GM12878 (cell line): ENCODE results near the gene CC2D1A. TPM values are rescaled to one million over a fixed set of nuclear protein-coding genes. Genes with fewer than 3 reads are reported as not detected.

ENCODE experiments used
- ATAC-seq: fragments of 200-7000 bp; cut with Tn5 transposase; 3 replicates; pipeline ENCODE4 v1.9.1; 2020; ENCODE audit warnings: mild to moderate bottlenecking, moderate library complexity
- BruUV-seq: library from RNA; stranded (reverse); fragments of 400-500 nt; replicated peaks from 2 replicates; lab custom pipeline; 2021; lab: Mats Ljungman, UMichigan
- CTCF ChIA-PET: fragments of 300-600 bp; sonication (Branson Sonifier 250); formaldehyde crosslinking; extraction: SDS; loops from one replicate; lab custom pipeline; 2021; ENCODE audit warnings: inconsistent platforms; lab: Yijun Ruan, JAX
- POLR2A ChIA-PET: fragments of 350-600 bp; formaldehyde crosslinking; extraction: SDS; loops from one replicate; lab custom pipeline; 2021; ENCODE audit warnings: inconsistent platforms; lab: Charles Lee
- RAD21 ChIA-PET: fragments of 300-600 bp; sonication (Branson Sonifier 250); formaldehyde crosslinking; loops from one replicate; lab custom pipeline; 2023; ENCODE audit warnings: antibody characterized with exemption; ENCODE audit not compliant: unreplicated experiment; lab: Charles Lee
- SMC1A ChIA-PET: fragments of 300-600 bp; sonication (Branson Sonifier 250); formaldehyde crosslinking; loops from one replicate; lab custom pipeline; 2023; ENCODE audit not compliant: unreplicated experiment, uncharacterized antibody; lab: Charles Lee
- DNase-seq: peaks from one replicate; pipeline ENCODE4 v3.0.0-alpha.2; 2011; ENCODE audit warnings: low read depth, low spot score
- FAIRE-seq: peaks from 3 replicates; lab custom pipeline; 2011; peaks lifted over from hg19 to GRCh38; lab: Jason Lieb, UNC
- H2AFZ ChIP-seq: 2 replicates; pipeline ENCODE4 v1.6.0; 2011; ENCODE audit warnings: low read depth, low read length, control low read depth; ENCODE audit not compliant: control insufficient read depth
- H3K27ac ChIP-seq: 2 replicates; pipeline ENCODE4 v1.5.1; 2011; ENCODE audit warnings: control low read depth; ENCODE audit not compliant: control insufficient read depth, insufficient read depth
- H3K27me3 ChIP-seq, 2 experiments: replicated peaks in 1 of 2; 2 replicates each; pipeline versions ENCODE4 v1.6.0 to v1.6.1; 2011; ENCODE audit warnings: low read length in 1 of 2; ENCODE audit not compliant: control insufficient read depth in 2 of 2, insufficient read depth in 2 of 2
- H3K36me3 ChIP-seq, 2 experiments: 2 replicates each; pipeline ENCODE4 v1.5.1; 2011; ENCODE audit warnings: low read length in 1 of 2; ENCODE audit not compliant: control insufficient read depth in 2 of 2, insufficient read depth in 2 of 2
- H3K4me1 ChIP-seq: 2 replicates; pipeline ENCODE4 v1.6.1; 2011; ENCODE audit warnings: mild to moderate bottlenecking, low read length, moderate library complexity, mixed read lengths; ENCODE audit not compliant: control insufficient read depth, insufficient read depth
- H3K4me2 ChIP-seq: 2 replicates; pipeline ENCODE4 v1.6.0; 2011; ENCODE audit warnings: control low read depth; ENCODE audit not compliant: control insufficient read depth, insufficient read depth
- H3K4me3 ChIP-seq: fragments of 200-600 bp; sonication (generic); 2 replicates; pipeline ENCODE4 v1.5.1; 2016
- H3K79me2 ChIP-seq: 2 replicates; pipeline ENCODE4 v1.6.0; 2011; ENCODE audit warnings: low read length; ENCODE audit not compliant: control insufficient read depth, insufficient read depth
- H3K9ac ChIP-seq: 2 replicates; pipeline ENCODE4 v1.8.0; 2011; ENCODE audit warnings: low read length, control low read depth, mixed read lengths; ENCODE audit not compliant: control insufficient read depth, insufficient read depth
- H3K9me3 ChIP-seq: replicated peaks from 3 replicates; pipeline ENCODE4 v1.5.1; 2011; ENCODE audit warnings: mild to moderate bottlenecking, low read length; ENCODE audit not compliant: control insufficient read depth, insufficient read depth
- H4K20me1 ChIP-seq: 2 replicates; pipeline ENCODE4 v1.6.0; 2011; ENCODE audit not compliant: control insufficient read depth, insufficient read depth
- BCL11A ChIP-seq: IDR thresholded peaks from 2 replicates; pipeline ENCODE4 v1.6.1; 2011; ENCODE audit warnings: low read depth, low read length
- CHD1 ChIP-seq: IDR thresholded peaks from 2 replicates; pipeline ENCODE4 v1.6.1; 2012; ENCODE audit warnings: low read depth, low read length, improper control_type of control experiment
- DPF2 ChIP-seq: fragments of 450-650 bp; IDR thresholded peaks from 2 replicates; pipeline ENCODE4 v1.6.1; 2017; ENCODE audit warnings: mild to moderate bottlenecking
- ESRRA ChIP-seq: IDR thresholded peaks from 2 replicates; pipeline ENCODE4 v1.6.1; 2012; ENCODE audit warnings: mild to moderate bottlenecking, low read length, improper control_type of control experiment
- FOXK2 ChIP-seq: fragments of 450-650 bp; IDR thresholded peaks from 2 replicates; pipeline ENCODE4 v1.6.1; 2017; ENCODE audit warnings: mild to moderate bottlenecking, moderate library complexity
- HDGF ChIP-seq: fragments of 450-650 bp; IDR thresholded peaks from 2 replicates; pipeline ENCODE4 v1.6.1; 2016; ENCODE audit warnings: antibody characterized with exemption
- IKZF2 ChIP-seq, 2 experiments: fragments of 450-650 bp; IDR thresholded peaks; 2 replicates each; pipeline ENCODE4 v1.6.1; 2017; ENCODE audit warnings: mild to moderate bottlenecking in 2 of 2, moderate library complexity in 2 of 2
- MEF2B ChIP-seq: fragments of 450-650 bp; IDR thresholded peaks from 2 replicates; pipeline ENCODE4 v1.6.1; 2018; ENCODE audit warnings: mild to moderate bottlenecking, moderate library complexity; ENCODE audit not compliant: partially characterized antibody, poor library complexity, severe bottlenecking
- ZNF24 ChIP-seq: fragments of 450-650 bp; IDR thresholded peaks from 2 replicates; pipeline ENCODE4 v1.6.1; 2017; ENCODE audit warnings: antibody characterized with exemption, mild to moderate bottlenecking
- WGBS: methylation state at CpG from one replicate; pipeline ENCODE4 v1.1.6; 2016; ENCODE audit warnings: low lambda C conversion rate; ENCODE audit not compliant: insufficient replicate concordance, insufficient coverage; ENCODE audit errors: missing lambda C conversion rate; 5-methylcytosine and 5-hydroxymethylcytosine counted together
- in situ Hi-C: fragments of 300-500 bp; cut with MboI; formaldehyde crosslinking; loops from 9 replicates; pipeline ENCODE4 v1.14.3; 2018; ENCODE audit warnings: mixed read lengths
- intact Hi-C: fragments of 100-400 bp; cut with micrococcal nuclease; formaldehyde crosslinking; loops from one replicate; pipeline ENCODE4 v1.14.2; 2022; ENCODE audit not compliant: unreplicated experiment
- polyA plus RNA-seq, 11 experiments: library from polyadenylated mRNA; depleted of rRNA in 4 of 11; unstranded in 6 of 11; stranded (reverse) in 5 of 11; fragments of >200 nt; fragmentation: Nextera tagmentation in 4 of 11; fragmentation: Illumina TruSeq in 1 of 11; extraction: Ambion mirVana in 4 of 11; extraction: Trizol in 1 of 11; gene quantifications; 1 replicate in 1 of 11; 2 replicates in 10 of 11; pipeline versions ENCODE4 v1.2.1 to v1.2.3, GENCODE V29; 2011 to 2016; ENCODE audit warnings: inconsistent platforms in 2 of 11, missing spikeins in 2 of 11, low read depth in 1 of 11
- total RNA-seq, 4 experiments: library from RNA; depleted of rRNA in 3 of 4; stranded (reverse); fragments of >200 nt in 3 of 4; fragmentation: Illumina TruSeq in 1 of 4; extraction: Trizol in 1 of 4; gene quantifications; 2 replicates each; pipeline versions ENCODE4 v1.2.1 to v1.2.3, GENCODE V29; 2013 to 2021
- TF ChIP-seq, protein P1 (sequence below): fragments of 450-650 bp; formaldehyde crosslinking; IDR thresholded peaks from 2 replicates; pipeline ENCODE4 v1.4.0; 2022; ENCODE audit warnings: mild to moderate bottlenecking, moderate library complexity
- TF ChIP-seq, protein P2 (sequence below): fragments of 450-650 bp; conservative IDR thresholded peaks from 2 replicates; pipeline ENCODE4 v1.6.1; 2017; ENCODE audit warnings: mild to moderate bottlenecking, moderate library complexity
- TF ChIP-seq, protein P3 (sequence below): fragments of 450-650 bp; IDR thresholded peaks from 2 replicates; pipeline ENCODE4 v1.6.1; 2017; ENCODE audit warnings: mild to moderate bottlenecking, low read depth, inconsistent platforms; ENCODE audit not compliant: poor library complexity, severe bottlenecking
- TF ChIP-seq, protein P4 (sequence below): fragments of 150-350 bp; IDR thresholded peaks from 2 replicates; pipeline ENCODE4 v1.6.1; 2016; ENCODE audit warnings: low read depth, low read length
- TF ChIP-seq, protein P5 (sequence below): IDR thresholded peaks from 2 replicates; pipeline ENCODE4 v1.6.1; 2012; ENCODE audit warnings: low read depth, low read length, improper control_type of control experiment

The CC2D1A gene
- total and polyA plus RNA-seq, 10 of the 15 experiments (the other 5 are each of a cell fraction or from before 2014, with no cell fraction given) = 0.13 to 36.1 (median 16.1) TPM

DNA sequence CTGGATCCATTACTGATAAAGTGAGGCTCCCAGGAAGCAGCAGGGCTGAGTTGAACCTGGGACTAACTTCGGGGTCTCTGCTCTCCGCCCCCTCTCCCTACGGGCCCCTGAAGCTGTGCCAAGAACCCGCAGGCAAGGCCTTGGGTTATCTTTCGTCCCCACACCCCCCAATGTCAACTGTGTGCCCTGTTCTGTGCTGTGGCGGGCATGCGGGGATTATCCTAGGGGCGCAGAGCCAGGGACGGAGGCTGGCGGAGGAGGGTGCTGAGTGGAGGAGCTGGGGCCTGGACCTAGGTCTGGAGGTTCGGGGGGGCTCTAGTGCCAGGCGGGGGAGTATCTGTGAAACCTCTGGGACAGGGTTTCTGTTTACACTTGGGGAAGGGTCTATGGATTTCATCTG lies 73.7 kb downstream of the CC2D1A start:
- H3K79me2 ChIP-seq = no peaks in the 10 kb centered on the region
- CTCF ChIA-PET = no interaction called here
- H3K4me2 ChIP-seq = no peak overlapping the region
- no peak overlapping the region for H3K9ac ChIP-seq
- no TSS peak for BruUV-seq
- no peak overlapping the region for H2AFZ ChIP-seq
- SMC1A ChIA-PET = no interaction called here
- WGBS = 78% methylated on average over 12 of the region's 12 CpGs
- POLR2A ChIA-PET = no interaction called here
- TF ChIP-seq DPF2 (no peak), BCL11A (no peak), MEF2B (no peak), CHD1 (no peak), FOXK2 (no peak), ZNF24 (no peak), ESRRA (no peak), IKZF2 (IDR thresholded peaks at IDR 0.05) (no peak), HDGF (no peak)
- TF ChIP-seq, protein P1, sequence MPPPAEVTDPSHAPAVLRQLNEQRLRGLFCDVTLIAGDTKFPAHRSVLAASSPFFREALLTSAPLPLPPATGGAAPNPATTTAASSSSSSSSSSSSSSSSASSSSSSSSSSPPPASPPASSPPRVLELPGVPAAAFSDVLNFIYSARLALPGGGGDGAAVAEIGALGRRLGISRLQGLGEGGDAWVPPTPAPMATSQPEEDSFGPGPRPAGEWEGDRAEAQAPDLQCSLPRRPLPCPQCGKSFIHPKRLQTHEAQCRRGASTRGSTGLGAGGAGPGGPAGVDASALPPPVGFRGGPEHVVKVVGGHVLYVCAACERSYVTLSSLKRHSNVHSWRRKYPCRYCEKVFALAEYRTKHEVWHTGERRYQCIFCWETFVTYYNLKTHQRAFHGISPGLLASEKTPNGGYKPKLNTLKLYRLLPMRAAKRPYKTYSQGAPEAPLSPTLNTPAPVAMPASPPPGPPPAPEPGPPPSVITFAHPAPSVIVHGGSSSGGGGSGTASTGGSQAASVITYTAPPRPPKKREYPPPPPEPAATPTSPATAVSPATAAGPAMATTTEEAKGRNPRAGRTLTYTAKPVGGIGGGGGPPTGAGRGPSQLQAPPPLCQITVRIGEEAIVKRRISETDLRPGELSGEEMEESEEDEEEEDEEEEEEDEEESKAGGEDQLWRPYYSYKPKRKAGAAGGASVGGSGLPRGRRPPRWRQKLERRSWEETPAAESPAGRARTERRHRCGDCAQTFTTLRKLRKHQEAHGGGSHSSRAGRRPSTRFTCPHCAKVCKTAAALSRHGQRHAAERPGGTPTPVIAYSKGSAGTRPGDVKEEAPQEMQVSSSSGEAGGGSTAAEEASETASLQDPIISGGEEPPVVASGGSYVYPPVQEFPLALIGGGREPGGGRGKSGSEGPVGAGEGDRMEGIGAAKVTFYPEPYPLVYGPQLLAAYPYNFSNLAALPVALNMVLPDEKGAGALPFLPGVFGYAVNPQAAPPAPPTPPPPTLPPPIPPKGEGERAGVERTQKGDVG (CRISPR knock-in tag) = no peak
- TF ChIP-seq, protein P2, sequence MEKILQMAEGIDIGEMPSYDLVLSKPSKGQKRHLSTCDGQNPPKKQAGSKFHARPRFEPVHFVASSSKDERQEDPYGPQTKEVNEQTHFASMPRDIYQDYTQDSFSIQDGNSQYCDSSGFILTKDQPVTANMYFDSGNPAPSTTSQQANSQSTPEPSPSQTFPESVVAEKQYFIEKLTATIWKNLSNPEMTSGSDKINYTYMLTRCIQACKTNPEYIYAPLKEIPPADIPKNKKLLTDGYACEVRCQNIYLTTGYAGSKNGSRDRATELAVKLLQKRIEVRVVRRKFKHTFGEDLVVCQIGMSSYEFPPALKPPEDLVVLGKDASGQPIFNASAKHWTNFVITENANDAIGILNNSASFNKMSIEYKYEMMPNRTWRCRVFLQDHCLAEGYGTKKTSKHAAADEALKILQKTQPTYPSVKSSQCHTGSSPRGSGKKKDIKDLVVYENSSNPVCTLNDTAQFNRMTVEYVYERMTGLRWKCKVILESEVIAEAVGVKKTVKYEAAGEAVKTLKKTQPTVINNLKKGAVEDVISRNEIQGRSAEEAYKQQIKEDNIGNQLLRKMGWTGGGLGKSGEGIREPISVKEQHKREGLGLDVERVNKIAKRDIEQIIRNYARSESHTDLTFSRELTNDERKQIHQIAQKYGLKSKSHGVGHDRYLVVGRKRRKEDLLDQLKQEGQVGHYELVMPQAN = no peak
- TF ChIP-seq, protein P3, sequence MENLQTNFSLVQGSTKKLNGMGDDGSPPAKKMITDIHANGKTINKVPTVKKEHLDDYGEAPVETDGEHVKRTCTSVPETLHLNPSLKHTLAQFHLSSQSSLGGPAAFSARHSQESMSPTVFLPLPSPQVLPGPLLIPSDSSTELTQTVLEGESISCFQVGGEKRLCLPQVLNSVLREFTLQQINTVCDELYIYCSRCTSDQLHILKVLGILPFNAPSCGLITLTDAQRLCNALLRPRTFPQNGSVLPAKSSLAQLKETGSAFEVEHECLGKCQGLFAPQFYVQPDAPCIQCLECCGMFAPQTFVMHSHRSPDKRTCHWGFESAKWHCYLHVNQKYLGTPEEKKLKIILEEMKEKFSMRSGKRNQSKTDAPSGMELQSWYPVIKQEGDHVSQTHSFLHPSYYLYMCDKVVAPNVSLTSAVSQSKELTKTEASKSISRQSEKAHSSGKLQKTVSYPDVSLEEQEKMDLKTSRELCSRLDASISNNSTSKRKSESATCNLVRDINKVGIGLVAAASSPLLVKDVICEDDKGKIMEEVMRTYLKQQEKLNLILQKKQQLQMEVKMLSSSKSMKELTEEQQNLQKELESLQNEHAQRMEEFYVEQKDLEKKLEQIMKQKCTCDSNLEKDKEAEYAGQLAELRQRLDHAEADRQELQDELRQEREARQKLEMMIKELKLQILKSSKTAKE = no peak
- TF ChIP-seq, protein P4, sequence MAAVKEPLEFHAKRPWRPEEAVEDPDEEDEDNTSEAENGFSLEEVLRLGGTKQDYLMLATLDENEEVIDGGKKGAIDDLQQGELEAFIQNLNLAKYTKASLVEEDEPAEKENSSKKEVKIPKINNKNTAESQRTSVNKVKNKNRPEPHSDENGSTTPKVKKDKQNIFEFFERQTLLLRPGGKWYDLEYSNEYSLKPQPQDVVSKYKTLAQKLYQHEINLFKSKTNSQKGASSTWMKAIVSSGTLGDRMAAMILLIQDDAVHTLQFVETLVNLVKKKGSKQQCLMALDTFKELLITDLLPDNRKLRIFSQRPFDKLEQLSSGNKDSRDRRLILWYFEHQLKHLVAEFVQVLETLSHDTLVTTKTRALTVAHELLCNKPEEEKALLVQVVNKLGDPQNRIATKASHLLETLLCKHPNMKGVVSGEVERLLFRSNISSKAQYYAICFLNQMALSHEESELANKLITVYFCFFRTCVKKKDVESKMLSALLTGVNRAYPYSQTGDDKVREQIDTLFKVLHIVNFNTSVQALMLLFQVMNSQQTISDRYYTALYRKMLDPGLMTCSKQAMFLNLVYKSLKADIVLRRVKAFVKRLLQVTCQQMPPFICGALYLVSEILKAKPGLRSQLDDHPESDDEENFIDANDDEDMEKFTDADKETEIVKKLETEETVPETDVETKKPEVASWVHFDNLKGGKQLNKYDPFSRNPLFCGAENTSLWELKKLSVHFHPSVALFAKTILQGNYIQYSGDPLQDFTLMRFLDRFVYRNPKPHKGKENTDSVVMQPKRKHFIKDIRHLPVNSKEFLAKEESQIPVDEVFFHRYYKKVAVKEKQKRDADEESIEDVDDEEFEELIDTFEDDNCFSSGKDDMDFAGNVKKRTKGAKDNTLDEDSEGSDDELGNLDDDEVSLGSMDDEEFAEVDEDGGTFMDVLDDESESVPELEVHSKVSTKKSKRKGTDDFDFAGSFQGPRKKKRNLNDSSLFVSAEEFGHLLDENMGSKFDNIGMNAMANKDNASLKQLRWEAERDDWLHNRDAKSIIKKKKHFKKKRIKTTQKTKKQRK = no peak
- TF ChIP-seq, protein P5, sequence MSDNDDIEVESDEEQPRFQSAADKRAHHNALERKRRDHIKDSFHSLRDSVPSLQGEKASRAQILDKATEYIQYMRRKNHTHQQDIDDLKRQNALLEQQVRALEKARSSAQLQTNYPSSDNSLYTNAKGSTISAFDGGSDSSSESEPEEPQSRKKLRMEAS = no peak
- no peak overlapping the region for H3K4me3 ChIP-seq
- ATAC-seq (no peak), FAIRE-seq (no peak), DNase-seq (no peak)
- in situ Hi-C loops = no loop called here
- H4K20me1 ChIP-seq = no peaks in the 10 kb centered on the region
- no peaks in the 10 kb centered on the region; a peak in 1 of 4 replicates for H3K36me3 ChIP-seq
- H3K4me1 ChIP-seq = no peaks in the 10 kb centered on the region
- intact Hi-C loops = loop anchor here (10.0 kb wide), 1 partner anchor 55 kb away; the partner anchor contains the start of gene IL27RA
- RAD21 ChIA-PET = no interaction called here
- H3K27ac ChIP-seq = no peak overlapping the region
- no peaks in the 10 kb centered on the region for H3K27me3 ChIP-seq
- no peaks in the 10 kb centered on the region for H3K9me3 ChIP-seq
